ENCODE measurements around the gene MRPL34.

Gene MRPL34

GRCh38 chr19:17311455-17312188 is 6.0 kb downstream of the MRPL34 start:
- no peak for DNase-seq

GRCh38 chr19:17312189-17313113 is 6.8 kb downstream of the MRPL34 start:
- no peak for DNase-seq

- DNase-seq: no peak
Measured at GRCh38 chr19:17314007-17314593, 8.4 kb downstream of the MRPL34 start.

GRCh38 chr19:17318966-17319365 is 13.3 kb downstream of the MRPL34 start:
- DNase-seq: no peak

- DNase-seq: no peak
Measured at GRCh38 chr19:17319473-17320238, 14.0 kb downstream of the MRPL34 start.

- no peak for DNase-seq
Measured at GRCh38 chr19:17320435-17320834, 14.8 kb downstream of the MRPL34 start.

- no peak for DNase-seq
Measured at GRCh38 chr19:17321655-17322489, 16.2 kb downstream of the MRPL34 start.

- DNase-seq: no peak
Measured at GRCh38 chr19:17322854-17323253, 17.2 kb downstream of the MRPL34 start.

- no peak for DNase-seq
Measured at GRCh38 chr19:17323300-17323963, 17.8 kb downstream of the MRPL34 start.

- DNase-seq: no peak
Measured at GRCh38 chr19:17323964-17324332, 18.3 kb downstream of the MRPL34 start.

- DNase-seq: no peak
Measured at GRCh38 chr19:17324357-17325114, 18.9 kb downstream of the MRPL34 start.

- no peak for DNase-seq
Measured at GRCh38 chr19:17325133-17325532, 19.5 kb downstream of the MRPL34 start.

GRCh38 chr19:17325881-17326594 is 20.4 kb downstream of the MRPL34 start:
- DNase-seq: no peak

GRCh38 chr19:17326595-17326966 is 20.9 kb downstream of the MRPL34 start:
- DNase-seq: no peak

- DNase-seq: no peak
Measured at GRCh38 chr19:17327068-17327653, 21.5 kb downstream of the MRPL34 start.

GRCh38 chr19:17327654-17328516 is 22.2 kb downstream of the MRPL34 start:
- peak; percentile 59 to 62 for DNase-seq

GRCh38 chr19:17328517-17329365 is 23.1 kb downstream of the MRPL34 start:
- DNase-seq: peak; percentile 32 to 38
